NCI-H2081 treated with DMSO at 0.1 percent for 48 hours (cell line): ENCODE results near the gene PIGQ.

Experiments used
- DNase-seq: peaks from one replicate; lab custom pipeline; 2025; lab: John Stamatoyannopoulos, UW

PIGQ gene

GRCh38 chr16:567373-568256, 2.2 kb upstream of the PIGQ start:
- no peak for DNase-seq

- DNase-seq: no peak
Measured at GRCh38 chr16:568401-569258, 1.1 kb upstream of the PIGQ start.

GRCh38 chr16:572865-573650, 3.3 kb downstream of the PIGQ start:
- no peak for DNase-seq

- no peak for DNase-seq
Measured at GRCh38 chr16:574021-574760, 4.4 kb downstream of the PIGQ start.

- no peak for DNase-seq
Measured at GRCh38 chr16:575354-576196, 5.8 kb downstream of the PIGQ start.

GRCh38 chr16:576197-576822, 6.5 kb downstream of the PIGQ start:
- no peak for DNase-seq

- no peak for DNase-seq
Measured at GRCh38 chr16:576823-577201, 7.0 kb downstream of the PIGQ start.

GRCh38 chr16:577796-578195, 8.0 kb downstream of the PIGQ start:
- no peak for DNase-seq

GRCh38 chr16:578232-578869, 8.6 kb downstream of the PIGQ start:
- no peak for DNase-seq

- DNase-seq: no peak
Measured at GRCh38 chr16:578870-579405, 9.2 kb downstream of the PIGQ start.

GRCh38 chr16:580141-580945, 10.6 kb downstream of the PIGQ start:
- DNase-seq: no peak

GRCh38 chr16:580946-581498, 11.3 kb downstream of the PIGQ start:
- no peak for DNase-seq

- no peak for DNase-seq
Measured at GRCh38 chr16:582218-582613, 12.4 kb downstream of the PIGQ start.

- no peak for DNase-seq
Measured at GRCh38 chr16:582614-583331, 13.0 kb downstream of the PIGQ start.

GRCh38 chr16:583470-583814, 13.7 kb downstream of the PIGQ start:
- no peak for DNase-seq

- DNase-seq: no peak
Measured at GRCh38 chr16:583815-584591, 14.2 kb downstream of the PIGQ start.

GRCh38 chr16:585351-585750, 15.6 kb downstream of the PIGQ start:
- DNase-seq: no peak
